HG03432 (cell line): ENCODE data around the gene NAA16.
"Not testable (repeated sequence)": the region's sequence is repeated elsewhere in the genome, so short reads cannot be mapped to it uniquely, and the experiment has no call there.

Source experiments
- ATAC-seq: cut with Tn5 transposase; IDR thresholded peaks from one replicate; pipeline ENCODE4 v1.9.1; 2021; ENCODE audit warnings: mild to moderate bottlenecking, moderate library complexity; ENCODE audit not compliant: unreplicated experiment

Gene NAA16

DNA sequence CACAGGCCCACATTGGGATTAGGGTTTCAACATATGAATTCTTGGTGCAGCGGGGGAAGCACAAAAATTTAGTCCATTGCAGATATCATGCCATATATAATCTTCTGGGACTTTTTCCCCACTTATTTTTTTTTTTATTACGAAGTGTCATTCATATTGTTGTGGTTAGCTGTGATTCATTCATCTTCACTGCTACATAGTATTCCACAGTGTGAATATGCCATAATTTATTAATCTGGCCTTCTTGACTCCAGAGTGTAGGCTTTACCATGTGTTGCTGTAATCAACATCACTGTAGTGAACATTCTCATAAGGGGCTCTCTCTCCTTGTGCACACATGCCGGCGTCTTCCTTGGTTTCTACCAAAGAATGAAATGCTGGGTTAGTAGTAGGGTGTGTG lies 92.9 kb downstream of the NAA16 start:
- ATAC-seq, result no peak

- ATAC-seq, result no peak
Measured at GRCh38 chr13:41405367-41405766, 94.3 kb downstream of the NAA16 start.

- no peak for ATAC-seq
Measured at GRCh38 chr13:41407380-41407779, 96.3 kb downstream of the NAA16 start.

DNA sequence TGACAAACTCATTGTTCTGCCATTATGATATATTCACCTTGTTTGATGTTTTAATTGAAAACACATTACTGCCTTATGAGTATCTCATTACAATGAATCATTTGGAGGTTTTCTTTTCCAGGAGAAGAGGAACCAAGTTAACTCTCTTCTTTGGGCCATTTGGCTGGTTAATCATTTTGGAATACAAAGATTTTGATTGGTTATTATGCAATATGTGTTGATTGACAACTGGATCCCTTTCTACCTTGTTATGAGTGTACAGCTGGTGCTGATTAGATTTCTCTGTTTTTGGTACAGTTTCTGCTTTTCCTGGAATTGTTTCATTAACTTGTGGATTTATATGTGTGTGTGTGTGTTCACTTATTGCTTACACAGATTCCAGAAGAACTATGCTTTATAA lies 97.1 kb downstream of the NAA16 start:
- ATAC-seq, result no peak

GRCh38 chr13:41408746-41409145 lies 97.7 kb downstream of the NAA16 start:
- ATAC-seq, result no peak

DNA sequence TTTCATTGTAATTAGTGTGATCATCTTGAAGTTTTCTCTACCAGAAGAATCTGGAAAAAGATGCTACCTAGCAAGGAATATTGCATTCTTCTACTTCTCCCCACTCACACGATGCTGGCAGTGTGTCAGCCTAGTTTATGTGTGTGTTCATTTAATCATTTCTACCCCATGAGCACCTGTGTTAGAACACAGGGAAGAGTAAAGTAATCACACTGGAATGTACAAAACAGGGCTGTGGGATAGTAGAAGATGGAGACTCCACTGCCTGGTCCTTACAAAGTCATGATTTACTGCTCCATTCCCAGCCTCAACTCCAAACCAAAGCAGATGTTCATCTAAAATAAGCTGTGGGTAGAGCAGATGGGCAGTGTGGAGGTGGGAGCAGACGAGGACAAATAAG lies 98.5 kb downstream of the NAA16 start:
- ATAC-seq, result no peak

- no peak for ATAC-seq
Measured at GRCh38 chr13:41411060-41411459, 100.0 kb downstream of the NAA16 start.

- no peak for ATAC-seq
Measured at GRCh38 chr13:41411522-41411921, 100.5 kb downstream of the NAA16 start.

GRCh38 chr13:41413872-41414271 lies 102.8 kb downstream of the NAA16 start:
- no peak for ATAC-seq

GRCh38 chr13:41416276-41416675 lies 105.2 kb downstream of the NAA16 start:
- no peak for ATAC-seq

DNA sequence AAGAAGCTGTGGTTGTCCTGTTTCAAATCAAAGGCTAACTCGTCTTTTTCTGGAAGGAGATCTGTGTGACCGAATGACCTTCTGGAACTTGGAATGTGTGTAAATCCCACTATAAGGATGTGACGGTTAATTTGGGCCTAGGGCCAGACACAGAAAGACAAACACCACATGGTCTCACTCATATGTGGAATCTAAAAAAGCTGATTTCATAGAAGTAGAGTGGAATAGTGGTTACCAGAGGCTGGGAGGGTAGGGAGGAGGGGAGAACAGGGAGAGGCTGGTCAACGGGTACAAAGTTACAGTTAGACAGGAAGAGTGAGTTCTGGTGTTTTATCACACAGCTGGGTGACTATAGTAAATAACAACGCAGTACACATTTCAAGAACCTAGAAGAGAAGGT lies 107.0 kb downstream of the NAA16 start:
- ATAC-seq, result no peak

- no peak for ATAC-seq
Measured at GRCh38 chr13:41418731-41419130, 107.7 kb downstream of the NAA16 start.

- no peak for ATAC-seq
Measured at GRCh38 chr13:41419206-41419605, 108.1 kb downstream of the NAA16 start.

DNA sequence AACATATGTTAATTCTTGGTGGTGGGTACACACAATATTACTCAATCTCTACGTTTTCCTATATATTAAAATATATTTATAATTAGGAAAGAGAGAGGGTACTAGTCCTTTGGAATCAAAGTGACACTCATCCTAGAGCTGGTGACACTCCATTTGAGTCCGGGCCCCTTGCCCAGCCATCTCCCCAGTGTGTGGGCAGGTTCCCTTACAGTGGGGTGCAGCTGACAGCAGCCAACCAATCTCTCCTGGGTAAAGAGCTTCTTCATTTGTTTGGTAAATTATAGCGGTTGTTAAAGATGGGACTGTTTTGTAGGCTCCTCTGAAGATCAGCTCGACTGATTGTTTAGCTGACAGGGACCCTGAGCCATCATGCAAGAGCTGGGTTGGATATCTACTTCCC lies 109.1 kb downstream of the NAA16 start:
- ATAC-seq, result no peak

GRCh38 chr13:41421330-41421729 lies 110.3 kb downstream of the NAA16 start:
- ATAC-seq, result not testable (repeated sequence)

GRCh38 chr13:41421983-41422382 lies 110.9 kb downstream of the NAA16 start:
- ATAC-seq, result not testable (repeated sequence)

GRCh38 chr13:41423259-41423658 lies 112.2 kb downstream of the NAA16 start:
- not testable (repeated sequence) for ATAC-seq

DNA sequence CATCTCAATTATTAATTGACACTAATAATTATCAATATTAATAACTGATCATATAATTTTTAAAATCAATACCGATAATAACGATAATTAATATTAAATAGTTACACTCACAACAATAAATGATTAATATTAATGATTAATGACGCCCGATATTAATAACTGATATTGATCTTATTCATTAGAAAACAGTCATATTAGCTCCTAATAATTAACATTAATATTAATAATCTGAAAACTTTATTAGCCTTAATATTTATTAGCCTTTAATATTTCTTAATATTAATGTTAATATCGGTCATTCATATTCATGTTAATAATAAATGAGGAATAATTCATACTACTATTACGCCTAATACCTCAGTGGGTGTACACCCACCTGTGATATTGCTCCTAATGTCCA lies 113.6 kb downstream of the NAA16 start:
- not testable (repeated sequence) for ATAC-seq

DNA sequence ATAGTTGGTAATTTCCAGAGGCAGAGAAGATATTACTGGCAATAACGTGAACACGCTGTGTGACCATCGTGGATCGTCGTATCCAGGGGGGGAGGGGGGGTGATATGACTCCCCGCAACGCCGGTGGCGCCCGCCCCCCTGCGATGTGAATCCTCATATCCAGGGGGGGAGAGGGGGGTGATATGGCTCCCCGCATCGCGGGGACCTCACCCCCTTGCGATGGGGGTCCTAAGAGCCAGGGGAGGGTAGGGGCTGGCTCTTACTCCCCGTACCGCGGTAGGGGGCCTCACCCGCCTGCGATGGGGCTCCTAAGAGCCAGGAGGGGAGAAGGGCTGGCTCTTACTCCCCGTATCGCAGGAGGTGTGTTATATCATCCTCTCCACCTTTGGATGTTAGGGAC lies 115.0 kb downstream of the NAA16 start:
- ATAC-seq, result no peak
